Muscle of back (tissue), 11 donors: Measurements from ENCODE around the gene LRRC27. TPM values are rescaled to one million over a fixed set of nuclear protein-coding genes. Genes with fewer than 3 reads are reported as not detected.

Experiments used
- DNase-seq, 3 donors: peaks; one replicate each; pipeline versions ENCODE4 v3.0.0 to v3.0.0-alpha.2; 2013
- polyA plus RNA-seq, 10 donors: library from polyadenylated mRNA; unstranded; fragments of 120-200 nt; gene quantifications; one replicate each; pipeline ENCODE4 v1.2.1, GENCODE V29; 2013; ENCODE audit not compliant: insufficient read length in 10 of 10

Gene LRRC27
- polyA plus RNA-seq, 10 donors, result 5.5 to 10.1 (median 8.6) TPM

GRCh38 chr10:132299371-132300336 lies 32.3 kb upstream of the LRRC27 start:
- DNase-seq, result no peak

- DNase-seq, result no peak
Measured at GRCh38 chr10:132300582-132300981, 31.4 kb upstream of the LRRC27 start.

GRCh38 chr10:132301371-132302330 lies 30.3 kb upstream of the LRRC27 start:
- DNase-seq, result no peak

- no peak for DNase-seq
Measured at GRCh38 chr10:132302421-132303310, 29.3 kb upstream of the LRRC27 start.

- DNase-seq, result no peak
Measured at GRCh38 chr10:132303361-132304115, 28.5 kb upstream of the LRRC27 start.

GRCh38 chr10:132304756-132305509 lies 27.1 kb upstream of the LRRC27 start:
- no peak for DNase-seq

- no peak for DNase-seq
Measured at GRCh38 chr10:132305654-132306342, 26.2 kb upstream of the LRRC27 start.

GRCh38 chr10:132306343-132306685 lies 25.7 kb upstream of the LRRC27 start:
- DNase-seq, result no peak

- peak in 1 of 3 donors; percentile 32 for DNase-seq
Measured at GRCh38 chr10:132306864-132307751, 24.9 kb upstream of the LRRC27 start.

GRCh38 chr10:132307823-132308586 lies 24.0 kb upstream of the LRRC27 start, which contains the start of gene STK32C:
Gene STK32C, minus strand, starts transcription at chr10:132307950. Its CDS starts 117 bp downstream, at chr10:132307833.
- DNase-seq, result peak; percentile 85 to 87 (median 86)

GRCh38 chr10:132308587-132309470 lies 23.2 kb upstream of the LRRC27 start:
- no peak for DNase-seq

GRCh38 chr10:132309471-132309865 lies 22.5 kb upstream of the LRRC27 start:
- no peak for DNase-seq

GRCh38 chr10:132309879-132310591 lies 22.0 kb upstream of the LRRC27 start:
- DNase-seq, result no peak

- DNase-seq, result no peak
Measured at GRCh38 chr10:132310701-132311337, 21.2 kb upstream of the LRRC27 start.
